HUES48 (cell line): ENCODE data around the gene ACTL10.
"Not testable (repeated sequence)": the region's sequence is repeated elsewhere in the genome, so short reads cannot be mapped to it uniquely, and the experiment has no call there.

ENCODE experiments used
- H3K27ac ChIP-seq: one replicate; pipeline ENCODE4 v1.7.0; 2013; ENCODE audit warnings: low read depth, low read length, inconsistent platforms
- H3K27me3 ChIP-seq: 2 replicates; pipeline ENCODE4 v1.6.1; 2013; ENCODE audit warnings: mild to moderate bottlenecking, low read length; ENCODE audit not compliant: control insufficient read depth, insufficient read depth
- H3K36me3 ChIP-seq: 2 replicates; pipeline ENCODE4 v1.6.1; 2013; ENCODE audit warnings: low read length; ENCODE audit not compliant: control insufficient read depth, insufficient read depth
- H3K4me1 ChIP-seq: 2 replicates; pipeline ENCODE4 v1.6.1; 2013; ENCODE audit warnings: mild to moderate bottlenecking, low read length; ENCODE audit not compliant: control insufficient read depth, insufficient read depth
- H3K4me3 ChIP-seq: 2 replicates; pipeline ENCODE4 v1.5.1; 2013; ENCODE audit warnings: mild to moderate bottlenecking, low read depth, low read length
- H3K9ac ChIP-seq: 2 replicates; pipeline ENCODE4 v1.6.1; 2013; ENCODE audit warnings: mild to moderate bottlenecking, low read depth, low read length, moderate library complexity
- H3K9me3 ChIP-seq: 2 replicates; pipeline ENCODE4 v1.6.1; 2013; ENCODE audit warnings: low read length; ENCODE audit not compliant: control insufficient read depth, insufficient read depth

The ACTL10 gene

DNA sequence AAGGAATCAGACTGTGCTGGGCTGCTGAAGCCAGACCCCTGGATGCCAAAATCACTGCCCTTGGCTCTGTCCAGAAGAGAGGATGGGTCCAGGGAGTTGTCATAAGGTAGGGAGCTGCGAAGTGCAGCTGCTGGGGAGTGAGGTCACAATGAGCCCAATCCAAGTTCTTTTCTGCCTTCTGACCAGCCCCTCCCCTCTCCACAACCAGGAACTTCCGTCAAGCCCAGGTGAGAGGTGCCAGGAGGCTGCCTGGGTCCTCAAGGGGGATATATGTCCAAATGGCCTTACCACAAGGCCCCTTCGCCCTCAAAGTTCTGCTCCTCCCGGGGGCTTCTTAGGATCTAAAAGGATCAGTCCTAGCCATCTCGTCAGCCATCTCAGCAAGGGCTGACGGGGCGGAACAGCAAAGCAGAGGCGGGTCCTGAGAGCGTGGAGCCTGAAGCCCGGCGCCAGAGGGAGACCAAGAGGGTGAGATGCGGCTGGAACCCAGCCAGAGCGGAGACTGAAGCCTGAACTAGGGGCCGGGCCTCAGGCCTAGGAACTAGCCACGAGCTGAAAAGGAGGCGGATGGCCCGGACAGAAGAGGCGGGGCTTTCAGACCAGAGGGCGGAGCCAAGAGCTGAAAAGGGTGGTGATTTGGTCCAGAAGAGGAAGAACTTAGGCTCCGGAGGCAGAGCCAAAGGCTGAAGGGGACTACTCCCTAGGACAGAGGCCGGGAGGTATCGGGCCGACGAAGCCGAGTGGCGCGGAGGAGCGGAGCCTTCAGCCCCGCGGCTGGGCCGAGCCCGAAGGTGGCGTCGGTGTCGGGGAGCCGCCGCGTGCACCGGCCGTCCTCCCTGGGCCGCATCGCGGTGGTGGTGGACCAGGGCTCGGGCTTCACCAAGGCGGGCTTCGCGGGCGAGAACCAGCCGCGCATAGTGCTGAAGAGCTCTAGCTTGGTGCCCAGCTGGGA, at the start of gene ACTL10:
Gene ACTL10, plus strand, starts transcription at position 651 of the 952 bp plus-strand sequence. CDS start 555 bp downstream, outside the sequence.
- peaks cover 23% of the 10 kb centered on the region for H3K4me1 ChIP-seq
- H3K27me3 ChIP-seq: peaks cover 7% of the 10 kb centered on the region
- H3K9me3 ChIP-seq: no peaks in the 10 kb centered on the region
- peak within 1 kb of the TSS; percentile 67 for H3K27ac ChIP-seq
- H3K36me3 ChIP-seq: peaks cover 31% of the 10 kb centered on the region
- H3K4me3 ChIP-seq: peak within 1 kb of the TSS; percentile 62
- H3K9ac ChIP-seq: no peak within 1 kb of the TSS; the same call in 1 of the 2 replicates

DNA sequence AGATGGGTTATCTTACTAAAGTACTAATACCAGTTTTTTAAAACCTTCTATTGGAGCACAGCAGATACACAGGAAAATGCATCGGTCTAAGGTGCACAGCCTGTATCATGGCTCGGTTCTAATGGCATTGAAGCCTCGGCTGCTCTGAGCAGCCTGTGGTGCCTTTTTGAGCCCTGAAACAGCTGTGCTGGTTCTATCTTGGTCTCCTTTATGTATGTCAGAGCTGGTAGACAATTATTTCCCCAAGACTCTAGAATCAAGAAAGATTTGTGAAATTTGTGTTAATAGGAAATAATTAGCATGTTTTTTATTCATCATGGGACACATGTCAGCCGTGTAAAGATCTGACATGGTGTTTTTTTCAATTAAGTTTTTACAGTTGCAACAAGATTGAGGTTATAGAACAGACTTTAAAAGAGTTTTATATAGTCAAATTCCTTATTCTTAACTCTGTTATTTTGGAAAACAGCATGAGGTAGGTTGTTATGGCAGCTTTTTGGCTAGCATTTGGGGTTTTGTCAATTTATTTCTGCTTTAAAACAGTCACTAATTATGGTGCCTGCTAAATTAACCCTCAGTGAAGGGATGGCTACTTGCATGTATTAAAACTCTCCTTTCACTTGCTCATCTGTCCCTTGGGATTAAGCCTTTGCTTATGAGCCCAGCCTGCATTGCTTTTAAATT, 44.9 kb upstream of the ACTL10 start:
- Histone ChIP-seq H3K27ac (no peak overlapping the region), H3K27me3 (no peaks in the 10 kb centered on the region), H3K36me3 (peaks cover 47% of the 10 kb centered on the region), H3K4me3 (no peak overlapping the region), H3K9me3 (no peaks in the 10 kb centered on the region), H3K9ac (no peak overlapping the region), H3K4me1 (no peaks in the 10 kb centered on the region)

DNA sequence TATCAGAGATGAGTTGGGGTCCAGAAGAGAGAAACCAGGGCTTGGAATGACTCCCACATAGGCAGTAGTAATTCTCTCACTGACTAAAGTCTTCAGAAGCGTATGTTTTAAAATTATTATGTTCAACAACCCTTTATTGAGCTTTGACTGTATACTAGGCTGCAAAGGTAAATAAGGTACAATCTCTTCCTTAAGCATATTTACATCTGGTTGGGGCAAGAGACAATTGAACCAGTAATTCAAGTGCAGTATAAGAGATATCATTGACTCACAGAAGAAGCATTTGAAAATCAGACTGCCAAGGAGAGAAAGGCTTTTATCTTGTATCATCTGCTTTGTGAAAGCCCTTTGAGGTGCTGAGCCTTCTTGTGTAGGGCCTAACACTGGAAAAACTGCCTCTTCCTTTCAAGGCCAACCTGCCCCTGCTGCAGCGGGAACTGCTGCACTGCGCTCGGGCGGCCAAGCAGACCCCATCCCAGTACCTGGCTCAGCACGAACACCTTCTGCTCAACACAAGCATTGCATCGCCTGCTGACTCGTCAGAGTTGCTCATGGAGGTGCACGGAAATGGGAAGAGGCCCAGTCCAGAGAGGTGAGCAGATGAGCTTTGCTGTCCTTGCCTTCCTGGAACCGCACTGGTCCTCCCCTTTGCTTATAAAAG, 43.9 kb upstream of the ACTL10 start:
- Histone ChIP-seq H3K27me3 (no peaks in the 10 kb centered on the region), H3K9me3 (no peaks in the 10 kb centered on the region), H3K9ac (no peak overlapping the region), H3K27ac (no peak overlapping the region), H3K36me3 (peaks cover 48% of the 10 kb centered on the region), H3K4me3 (no peak overlapping the region), H3K4me1 (no peaks in the 10 kb centered on the region)

DNA sequence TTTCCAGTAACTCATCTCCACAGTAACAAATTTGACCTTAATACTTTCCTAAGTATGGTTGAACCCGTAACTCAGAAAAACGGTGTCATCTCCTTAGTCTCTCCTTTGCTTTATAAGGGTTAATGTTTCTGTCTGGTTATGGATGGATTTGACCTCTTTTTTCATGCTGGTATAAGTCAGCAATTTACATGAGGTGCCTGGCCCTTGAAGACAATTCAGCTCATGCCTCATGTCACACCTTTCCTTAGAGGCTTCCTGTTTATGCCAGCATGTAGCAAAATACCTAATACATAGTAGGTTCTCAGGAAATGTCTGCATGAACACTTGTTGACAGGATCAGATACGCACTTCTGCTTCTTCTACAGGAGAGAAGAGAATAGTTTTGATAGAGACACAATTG, 42.3 kb upstream of the ACTL10 start:
- H3K4me1 ChIP-seq: no peaks in the 10 kb centered on the region
- H3K36me3 ChIP-seq: peaks cover 58% of the 10 kb centered on the region
- no peaks in the 10 kb centered on the region for H3K27me3 ChIP-seq
- H3K27ac ChIP-seq: no peak overlapping the region
- no peak overlapping the region for H3K9ac ChIP-seq
- no peak overlapping the region for H3K4me3 ChIP-seq
- H3K9me3 ChIP-seq: no peaks in the 10 kb centered on the region

DNA sequence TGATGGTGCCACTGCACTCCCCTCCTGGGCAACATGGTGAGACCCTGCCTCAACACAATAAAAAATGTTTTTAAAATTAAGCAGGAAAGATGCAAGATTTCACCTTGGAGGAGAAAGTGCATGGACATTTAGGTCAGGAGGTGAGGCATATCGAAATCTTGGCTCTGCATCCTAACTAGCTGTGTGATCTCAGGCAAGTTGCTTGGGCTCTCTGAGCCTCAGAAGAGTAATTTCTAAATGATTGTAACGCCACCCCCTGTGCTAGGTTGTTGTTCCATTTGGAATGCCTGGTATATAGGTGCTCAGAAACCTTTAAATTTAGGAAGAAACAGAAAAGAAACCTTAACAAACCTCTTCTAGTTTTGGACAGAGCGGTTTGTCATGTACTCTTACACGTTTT, 40.6 kb upstream of the ACTL10 start:
- H3K9me3 ChIP-seq: no peaks in the 10 kb centered on the region
- no peaks in the 10 kb centered on the region for H3K4me1 ChIP-seq
- no peak overlapping the region for H3K9ac ChIP-seq
- H3K4me3 ChIP-seq: no peak overlapping the region
- peaks cover 69% of the 10 kb centered on the region for H3K36me3 ChIP-seq
- no peak overlapping the region for H3K27ac ChIP-seq
- no peaks in the 10 kb centered on the region for H3K27me3 ChIP-seq

DNA sequence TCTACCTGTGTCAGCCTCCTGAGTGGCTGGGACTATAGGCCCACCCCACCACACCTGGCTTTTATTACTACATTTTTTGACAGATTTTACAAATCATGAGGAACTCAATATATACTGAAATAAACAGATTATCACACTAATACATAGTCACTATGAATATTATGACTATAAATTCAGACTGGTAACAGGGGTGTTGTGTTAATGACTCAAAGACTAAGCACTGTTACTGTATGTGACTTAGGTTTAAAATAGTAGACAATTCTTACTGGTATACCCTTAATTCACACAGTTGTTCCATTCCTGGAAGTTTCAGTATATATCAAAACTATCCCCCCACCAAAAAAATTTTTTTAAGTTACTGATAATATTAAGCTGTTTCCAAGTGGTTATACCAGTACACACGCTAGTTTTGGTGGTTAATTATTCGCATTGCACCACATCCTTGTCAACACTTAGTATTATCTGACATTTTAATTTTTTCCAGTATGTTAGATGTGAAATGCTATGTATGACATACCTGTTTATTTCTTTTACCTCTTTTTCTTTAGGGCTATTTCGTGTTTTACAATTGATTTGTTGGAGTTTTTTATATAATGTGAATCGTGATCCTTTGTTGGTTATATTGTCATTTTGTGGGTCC, 39.0 kb upstream of the ACTL10 start:
- Histone ChIP-seq H3K27me3 (no peaks in the 10 kb centered on the region), H3K9me3 (no peaks in the 10 kb centered on the region), H3K36me3 (peaks cover 75% of the 10 kb centered on the region), H3K27ac (no peak overlapping the region), H3K9ac (no peak overlapping the region), H3K4me3 (no peak overlapping the region), H3K4me1 (no peaks in the 10 kb centered on the region)

DNA sequence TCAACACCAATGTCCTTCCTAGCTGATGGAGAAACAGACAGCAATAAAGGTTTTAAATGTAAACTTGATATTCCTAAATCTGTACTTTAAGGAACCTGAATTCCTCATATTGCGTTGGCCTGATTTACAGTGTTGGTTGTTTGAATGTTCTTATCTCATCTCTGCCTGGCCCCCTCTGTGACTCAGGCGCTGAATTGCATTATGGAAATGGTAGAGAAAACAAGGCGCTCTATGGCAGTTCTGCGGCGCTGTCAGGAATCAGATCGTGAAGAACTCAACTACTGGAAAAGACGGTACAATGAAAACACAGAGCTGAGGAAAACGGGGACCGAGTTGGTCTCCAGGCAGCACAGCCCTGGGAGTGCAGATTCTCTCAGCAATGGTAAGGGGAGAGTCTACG, 37.2 kb upstream of the ACTL10 start:
- H3K4me3 ChIP-seq: no peak overlapping the region
- no peaks in the 10 kb centered on the region for H3K4me1 ChIP-seq
- no peak overlapping the region for H3K9ac ChIP-seq
- H3K27ac ChIP-seq: no peak overlapping the region
- no peaks in the 10 kb centered on the region for H3K9me3 ChIP-seq
- H3K27me3 ChIP-seq: no peaks in the 10 kb centered on the region
- peaks cover 66% of the 10 kb centered on the region for H3K36me3 ChIP-seq

DNA sequence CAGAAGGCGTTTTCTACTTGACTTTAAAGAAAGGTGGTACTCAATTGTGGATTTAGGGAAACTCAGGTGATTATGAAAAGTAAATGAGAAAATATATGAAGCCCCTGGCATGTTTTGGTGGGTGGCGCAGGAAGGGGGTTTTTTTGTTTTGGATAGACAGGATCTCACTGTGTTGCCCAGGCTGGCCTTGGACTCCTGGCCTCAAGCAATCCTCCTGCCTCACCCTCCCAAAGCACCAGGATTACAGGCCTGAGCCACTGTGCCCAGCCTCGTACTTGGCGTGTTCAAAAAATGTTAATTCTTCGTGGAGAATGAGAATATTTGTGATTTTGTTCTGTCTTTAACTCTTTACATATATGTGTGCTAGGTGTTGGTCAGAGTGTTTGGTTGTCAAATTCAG, 36.8 kb upstream of the ACTL10 start:
- Histone ChIP-seq H3K9me3 (no peaks in the 10 kb centered on the region), H3K4me1 (no peaks in the 10 kb centered on the region), H3K27me3 (no peaks in the 10 kb centered on the region), H3K9ac (no peak overlapping the region), H3K4me3 (no peak overlapping the region), H3K36me3 (peaks cover 61% of the 10 kb centered on the region), H3K27ac (no peak overlapping the region)

DNA sequence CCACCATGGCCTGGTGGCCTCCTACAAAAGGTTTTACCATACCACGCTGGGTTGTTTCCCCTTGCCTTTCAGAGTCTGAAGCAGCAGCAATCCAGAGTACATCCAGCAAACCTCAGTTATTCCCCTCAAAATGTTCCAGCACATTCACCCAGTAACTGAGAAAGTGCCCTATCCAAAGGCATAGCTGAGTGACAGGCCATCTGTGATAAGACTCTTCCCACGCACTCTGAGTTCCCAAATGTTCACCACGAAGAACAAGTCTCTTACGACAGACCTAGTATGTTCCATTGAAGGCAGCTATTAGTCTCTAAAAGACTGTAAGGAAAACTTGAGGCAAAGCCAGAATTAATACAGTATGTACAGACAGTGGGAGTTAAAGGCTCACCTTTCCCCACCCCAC, 36.2 kb upstream of the ACTL10 start:
- no peaks in the 10 kb centered on the region for H3K27me3 ChIP-seq
- H3K9ac ChIP-seq: no peak overlapping the region
- H3K36me3 ChIP-seq: peaks cover 56% of the 10 kb centered on the region
- H3K27ac ChIP-seq: no peak overlapping the region
- no peaks in the 10 kb centered on the region for H3K9me3 ChIP-seq
- H3K4me3 ChIP-seq: no peak overlapping the region
- H3K4me1 ChIP-seq: no peaks in the 10 kb centered on the region

DNA sequence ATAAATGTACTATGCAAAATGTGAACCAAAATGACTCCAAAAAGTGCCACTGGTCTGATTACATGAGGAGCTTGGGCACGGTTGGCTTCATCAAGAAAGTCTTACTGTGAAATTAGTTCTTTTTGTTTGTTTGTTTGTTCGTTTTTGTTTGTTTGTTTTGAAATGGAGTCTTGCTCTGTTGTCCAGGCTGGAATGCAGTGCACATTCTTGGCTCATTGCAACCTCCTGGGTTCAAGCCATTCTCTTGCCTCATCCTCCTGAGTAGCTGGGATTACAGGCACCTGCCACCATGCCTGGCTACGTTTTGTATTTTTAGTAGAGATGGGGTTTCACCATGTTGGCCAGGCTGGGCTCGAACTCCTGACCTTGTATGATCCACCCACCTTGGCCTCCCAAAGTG, 34.8 kb upstream of the ACTL10 start:
- not testable (repeated sequence) for H3K4me3 ChIP-seq, H3K9me3 ChIP-seq, H3K4me1 ChIP-seq, H3K9ac ChIP-seq, H3K27me3 ChIP-seq, H3K27ac ChIP-seq
- peaks cover 54% of the 10 kb centered on the region for H3K36me3 ChIP-seq
